ENCODE results near the gene CEP85L.

The CEP85L gene

DNA sequence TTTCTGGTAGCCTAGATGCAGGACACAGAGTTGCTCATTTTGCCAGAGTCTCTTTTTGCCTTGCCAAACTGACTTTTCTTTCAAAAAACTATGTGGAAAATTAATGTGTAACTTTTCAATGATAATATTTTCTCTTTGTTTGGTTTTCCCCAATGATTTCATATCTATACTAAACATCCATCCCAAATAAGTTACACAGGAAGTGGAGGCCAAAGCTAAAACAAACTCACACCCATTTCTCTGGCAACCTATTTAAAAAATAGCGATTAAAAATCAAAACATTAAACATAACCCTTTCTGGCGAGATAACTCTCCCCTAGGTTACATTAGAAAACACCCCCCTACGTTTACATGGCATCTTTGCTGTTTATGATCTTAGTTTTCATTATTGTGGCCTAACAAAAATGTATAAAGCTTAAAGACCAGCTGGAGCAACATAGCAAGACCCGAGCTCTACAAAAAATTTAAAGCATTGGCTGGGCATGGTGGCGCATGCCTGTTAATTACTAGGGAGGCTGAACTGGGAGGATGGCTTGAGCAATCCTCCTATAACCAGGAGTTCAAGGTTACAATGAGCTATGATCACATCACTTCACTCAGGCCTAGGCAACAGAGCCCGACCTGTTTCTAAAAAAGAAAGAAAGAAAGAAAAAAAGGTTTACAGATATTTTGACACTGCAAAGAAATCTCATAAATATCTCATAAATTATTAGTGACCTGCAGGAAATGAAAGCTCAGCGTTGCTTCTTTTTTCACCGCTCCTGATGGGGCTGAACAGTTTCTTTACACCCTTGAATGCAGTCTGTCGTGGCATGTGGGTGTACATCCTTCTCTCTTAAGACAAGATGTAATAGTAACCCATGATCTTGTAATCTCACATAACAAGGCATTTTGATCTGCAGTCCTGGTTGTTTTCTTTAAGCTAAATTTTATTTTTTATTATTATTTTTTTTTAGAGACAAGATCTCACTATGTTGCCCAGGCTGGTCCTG lies 32.8 kb upstream of the CEP85L start:
- in situ Hi-C loops (cut with MboI; ENCODE audit: low pct_unique_long_range_greater_than_20kb, low sequenced_read_pairs, unreplicated experiment) = no loop called here
- TF ChIP-seq, protein P1, sequence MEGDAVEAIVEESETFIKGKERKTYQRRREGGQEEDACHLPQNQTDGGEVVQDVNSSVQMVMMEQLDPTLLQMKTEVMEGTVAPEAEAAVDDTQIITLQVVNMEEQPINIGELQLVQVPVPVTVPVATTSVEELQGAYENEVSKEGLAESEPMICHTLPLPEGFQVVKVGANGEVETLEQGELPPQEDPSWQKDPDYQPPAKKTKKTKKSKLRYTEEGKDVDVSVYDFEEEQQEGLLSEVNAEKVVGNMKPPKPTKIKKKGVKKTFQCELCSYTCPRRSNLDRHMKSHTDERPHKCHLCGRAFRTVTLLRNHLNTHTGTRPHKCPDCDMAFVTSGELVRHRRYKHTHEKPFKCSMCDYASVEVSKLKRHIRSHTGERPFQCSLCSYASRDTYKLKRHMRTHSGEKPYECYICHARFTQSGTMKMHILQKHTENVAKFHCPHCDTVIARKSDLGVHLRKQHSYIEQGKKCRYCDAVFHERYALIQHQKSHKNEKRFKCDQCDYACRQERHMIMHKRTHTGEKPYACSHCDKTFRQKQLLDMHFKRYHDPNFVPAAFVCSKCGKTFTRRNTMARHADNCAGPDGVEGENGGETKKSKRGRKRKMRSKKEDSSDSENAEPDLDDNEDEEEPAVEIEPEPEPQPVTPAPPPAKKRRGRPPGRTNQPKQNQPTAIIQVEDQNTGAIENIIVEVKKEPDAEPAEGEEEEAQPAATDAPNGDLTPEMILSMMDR (IDR thresholded peaks at IDR 0.05; ENCODE audit: extremely low read depth, insufficient read depth, missing control alignments) = no peak
- DNase-seq (ENCODE audit: low spot score) = no peak

DNA sequence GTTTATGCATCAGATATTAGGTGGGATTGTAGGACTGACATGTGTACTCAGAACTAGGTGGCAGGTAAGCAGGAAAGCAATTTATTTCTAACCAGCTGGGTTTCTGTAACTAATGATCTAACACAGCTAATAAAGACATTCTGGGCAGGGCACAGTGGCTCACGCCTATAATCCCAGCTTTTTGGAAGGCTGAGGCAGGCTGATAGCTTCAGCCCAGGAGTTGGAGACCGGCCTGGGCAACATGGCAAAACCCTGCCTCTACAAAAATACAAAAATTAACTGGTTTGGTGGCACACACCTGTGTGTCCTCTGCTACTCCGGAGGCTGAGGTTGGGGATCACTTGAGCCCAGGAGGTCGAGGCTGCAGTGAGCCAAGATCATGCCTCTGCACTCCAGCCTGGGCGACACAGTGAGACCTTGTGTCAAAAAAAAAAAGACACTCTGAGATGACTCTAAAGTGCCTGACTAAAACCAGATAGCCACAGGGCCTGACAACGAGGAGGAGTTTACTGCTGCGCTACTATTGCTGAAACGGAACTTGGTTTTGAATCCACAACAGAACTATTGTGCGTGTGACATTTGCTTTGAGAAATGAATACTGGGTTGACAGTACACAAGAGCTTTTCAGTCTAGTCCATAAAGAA lies 29.2 kb upstream of the CEP85L start:
- DNase-seq (ENCODE audit: low spot score) = no peak
- in situ Hi-C loops (cut with MboI; ENCODE audit: low pct_unique_long_range_greater_than_20kb, low sequenced_read_pairs, unreplicated experiment) = no loop called here
- TF ChIP-seq, protein P1 (IDR thresholded peaks at IDR 0.05; ENCODE audit: extremely low read depth, insufficient read depth, missing control alignments) = no peak

DNA sequence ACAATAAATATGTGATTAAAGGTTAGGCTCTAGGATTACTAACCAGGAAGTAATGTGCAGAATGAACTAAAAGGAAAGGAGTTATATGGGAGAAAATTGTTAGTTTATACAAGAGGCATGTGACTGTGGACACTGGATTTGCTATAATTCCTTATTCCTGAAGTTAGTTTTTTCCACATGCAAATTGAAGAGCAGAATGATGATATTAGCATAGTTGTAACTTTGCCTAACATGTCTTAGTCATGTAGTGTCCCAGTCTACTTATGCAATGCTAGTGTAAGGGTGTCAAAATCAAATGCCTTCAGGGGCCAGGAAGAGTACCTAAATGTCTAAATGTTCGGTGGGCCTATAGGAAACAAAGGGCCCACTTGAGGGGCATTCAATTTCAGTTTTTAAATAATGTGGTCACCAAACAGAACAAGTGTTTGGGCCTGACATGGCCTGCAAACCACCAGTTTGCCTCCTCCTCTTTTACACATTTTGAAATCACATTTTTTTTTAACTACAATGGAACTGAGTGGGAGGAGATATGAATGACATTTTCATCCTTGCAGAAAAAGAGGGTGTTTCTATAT lies 28.0 kb upstream of the CEP85L start:
- DNase-seq (ENCODE audit: low spot score) = no peak
- in situ Hi-C loops (cut with MboI; ENCODE audit: low pct_unique_long_range_greater_than_20kb, low sequenced_read_pairs, unreplicated experiment) = no loop called here
- TF ChIP-seq, protein P1 (IDR thresholded peaks at IDR 0.05; ENCODE audit: extremely low read depth, insufficient read depth, missing control alignments) = no peak

DNA sequence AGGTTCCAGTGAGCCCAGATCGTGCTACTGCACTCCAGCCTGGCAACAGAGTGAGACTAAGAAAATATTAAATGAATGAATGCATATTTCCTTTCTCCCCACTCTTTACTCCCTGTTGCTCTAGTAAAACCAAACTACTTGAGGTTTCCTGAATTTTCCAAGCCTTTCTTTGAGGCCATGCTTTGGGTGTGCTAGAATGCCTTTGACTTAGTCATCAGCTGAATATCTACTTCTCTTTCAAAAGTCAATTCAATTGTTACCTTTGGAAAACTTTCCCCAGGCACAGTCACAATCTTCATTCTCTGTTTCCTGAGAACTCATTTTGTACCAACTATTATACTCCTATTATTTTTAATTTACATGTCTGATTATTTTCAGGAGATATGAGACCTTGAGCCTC lies 27.5 kb upstream of the CEP85L start:
- in situ Hi-C loops (cut with MboI; ENCODE audit: low pct_unique_long_range_greater_than_20kb, low sequenced_read_pairs, unreplicated experiment) = no loop called here
- TF ChIP-seq, protein P1 (IDR thresholded peaks at IDR 0.05; ENCODE audit: extremely low read depth, insufficient read depth, missing control alignments) = no peak
- no peak for DNase-seq (ENCODE audit: low spot score)

DNA sequence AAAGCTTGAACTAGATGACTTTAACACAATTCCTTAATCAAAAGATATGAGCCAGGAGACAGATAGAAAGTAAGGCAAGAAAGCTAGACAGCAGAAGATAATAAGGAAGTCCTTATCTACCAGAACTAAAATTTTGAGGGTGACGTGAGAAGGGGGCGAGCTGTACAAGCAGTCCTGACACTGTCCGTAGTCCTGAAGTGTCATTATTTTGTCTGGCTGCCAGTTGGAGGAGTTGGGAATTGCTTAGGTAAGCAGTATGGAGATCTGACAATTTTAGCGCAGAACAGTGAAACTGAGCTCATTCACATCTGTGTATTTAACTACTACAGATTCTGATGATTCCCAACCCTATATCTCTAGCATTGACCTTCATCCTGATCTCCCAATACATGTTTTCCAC lies 25.8 kb upstream of the CEP85L start:
- in situ Hi-C loops (cut with MboI; ENCODE audit: low pct_unique_long_range_greater_than_20kb, low sequenced_read_pairs, unreplicated experiment) = no loop called here
- DNase-seq (ENCODE audit: low spot score) = no peak
- TF ChIP-seq, protein P1 (IDR thresholded peaks at IDR 0.05; ENCODE audit: extremely low read depth, insufficient read depth, missing control alignments) = no peak

DNA sequence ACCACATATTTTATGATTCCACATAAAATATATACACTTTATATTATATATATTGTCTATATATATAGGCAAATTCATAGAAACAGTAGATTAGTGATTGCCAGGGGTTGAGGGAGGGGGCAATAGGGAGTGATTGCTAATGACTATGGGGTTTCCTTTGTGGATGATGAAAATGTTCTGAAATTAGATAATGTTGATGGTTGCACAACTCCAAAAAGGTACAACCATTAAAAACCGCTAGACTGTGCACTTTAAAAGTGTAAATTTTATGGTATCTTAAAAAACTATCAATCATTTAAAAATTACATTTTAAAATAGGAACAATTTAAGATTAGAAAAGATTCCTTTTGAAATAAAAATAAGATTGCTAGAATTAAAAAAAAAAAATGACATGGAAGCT lies 23.8 kb upstream of the CEP85L start:
- in situ Hi-C loops (cut with MboI; ENCODE audit: low pct_unique_long_range_greater_than_20kb, low sequenced_read_pairs, unreplicated experiment) = no loop called here
- no peak for DNase-seq (ENCODE audit: low spot score)
- TF ChIP-seq, protein P1 (IDR thresholded peaks at IDR 0.05; ENCODE audit: extremely low read depth, insufficient read depth, missing control alignments) = no peak

All from GM13977 (cell line).